H9 (cell line): Measurements from ENCODE around the gene LBX2. TPM values are rescaled to one million over a fixed set of nuclear protein-coding genes. Genes with fewer than 3 reads are reported as not detected.

Experiments
- DNase-seq: peaks from one replicate; pipeline ENCODE4 v3.0.0-alpha.2; 2017
- H2AFZ ChIP-seq: one replicate; pipeline ENCODE4 v1.6.1; 2013; ENCODE audit warnings: mild to moderate bottlenecking, low read length, control low read depth, moderate library complexity
- H2AK5ac ChIP-seq: 2 replicates; pipeline ENCODE4 v1.6.1; 2013; ENCODE audit warnings: low read length, control low read depth, mixed read lengths; ENCODE audit not compliant: insufficient read length
- H2BK120ac ChIP-seq: one replicate; pipeline ENCODE4 v1.6.1; 2013; ENCODE audit warnings: low read depth, mild to moderate bottlenecking, low read length, control low read depth, inconsistent platforms; ENCODE audit not compliant: poor library complexity, severe bottlenecking
- H2BK12ac ChIP-seq: 2 replicates; pipeline ENCODE4 v1.6.1; 2013; ENCODE audit warnings: low read length, control low read depth, mixed read lengths, low read depth; ENCODE audit not compliant: insufficient read length
- H2BK15ac ChIP-seq: 2 replicates; pipeline ENCODE4 v1.6.1; 2013; ENCODE audit warnings: low read depth, low read length, control low read depth
- H2BK20ac ChIP-seq: one replicate; pipeline ENCODE4 v1.6.1; 2013; ENCODE audit warnings: low read depth, mild to moderate bottlenecking, low read length, control low read depth, inconsistent platforms; ENCODE audit not compliant: poor library complexity, severe bottlenecking
- H2BK5ac ChIP-seq: 2 replicates; pipeline ENCODE4 v1.6.1; 2013; ENCODE audit warnings: low read length, control low read depth, mixed read lengths; ENCODE audit not compliant: insufficient read length
- H3K14ac ChIP-seq: 2 replicates; pipeline ENCODE4 v1.6.1; 2013; ENCODE audit warnings: low read length, control low read depth; ENCODE audit not compliant: insufficient read depth
- H3K18ac ChIP-seq: 2 replicates; pipeline ENCODE4 v1.6.1; 2013; ENCODE audit warnings: low read depth, mild to moderate bottlenecking, mixed read lengths, low read length, control low read depth; ENCODE audit not compliant: insufficient read length
- H3K23ac ChIP-seq: 2 replicates; pipeline ENCODE4 v1.6.1; 2013; ENCODE audit warnings: low read length, control low read depth, mixed read lengths, low read depth; ENCODE audit not compliant: insufficient read length
- H3K23me2 ChIP-seq: 2 replicates; pipeline ENCODE4 v1.6.1; 2013; ENCODE audit warnings: low read depth, mild to moderate bottlenecking, mixed read lengths, low read length, control low read depth; ENCODE audit not compliant: insufficient read length, poor library complexity, severe bottlenecking
- H3K27ac ChIP-seq: 2 replicates; pipeline ENCODE4 v1.5.1; 2013; ENCODE audit warnings: low read length, control low read depth, mixed read lengths, low read depth; ENCODE audit not compliant: insufficient read length
- H3K27me3 ChIP-seq: 2 replicates; pipeline ENCODE4 v1.6.1; 2013; ENCODE audit warnings: low read length, control low read depth, inconsistent platforms; ENCODE audit not compliant: insufficient read depth
- H3K4ac ChIP-seq: 2 replicates; pipeline ENCODE4 v1.6.1; 2013; ENCODE audit warnings: low read depth, mild to moderate bottlenecking, control low read depth, inconsistent platforms, low read length, moderate library complexity
- H3K4me1 ChIP-seq: 2 replicates; pipeline ENCODE4 v1.6.1; 2013; ENCODE audit warnings: low read length, control low read depth, inconsistent platforms; ENCODE audit not compliant: insufficient read depth
- H3K4me2 ChIP-seq: 2 replicates; pipeline ENCODE4 v1.6.1; 2013; ENCODE audit warnings: low read length, control low read depth, mixed read lengths; ENCODE audit not compliant: insufficient read length, insufficient read depth
- H3K56ac ChIP-seq: 2 replicates; pipeline ENCODE4 v1.6.1; 2013; ENCODE audit warnings: low read depth, mild to moderate bottlenecking, mixed read lengths, low read length, control low read depth; ENCODE audit not compliant: insufficient read length
- H3K79me1 ChIP-seq: 2 replicates; pipeline ENCODE4 v1.6.1; 2013; ENCODE audit warnings: low read depth, mild to moderate bottlenecking, moderate library complexity, low read length, control low read depth, inconsistent platforms; ENCODE audit not compliant: insufficient read depth, poor library complexity, severe bottlenecking
- H3K79me2 ChIP-seq: 2 replicates; pipeline ENCODE4 v1.6.1; 2013; ENCODE audit warnings: low read length, control low read depth, inconsistent platforms; ENCODE audit not compliant: insufficient read depth
- H3K9ac ChIP-seq: 2 replicates; pipeline ENCODE4 v1.6.1; 2013; ENCODE audit warnings: low read length, control low read depth, mixed read lengths; ENCODE audit not compliant: insufficient read length; ENCODE audit errors: extremely low read depth
- H3K9me3 ChIP-seq: one replicate; pipeline ENCODE4 v1.6.1; 2013; ENCODE audit warnings: low read depth, low read length, inconsistent platforms; ENCODE audit not compliant: control insufficient read depth
- H3T11ph ChIP-seq: one replicate; pipeline ENCODE4 v1.6.1; 2013; ENCODE audit warnings: mild to moderate bottlenecking, low read length, control low read depth, inconsistent platforms
- H4K20me1 ChIP-seq: one replicate; pipeline ENCODE4 v1.6.1; 2013; ENCODE audit not compliant: control insufficient read depth, insufficient read length, insufficient read depth
- H4K5ac ChIP-seq: 2 replicates; pipeline ENCODE4 v1.6.1; 2013; ENCODE audit warnings: low read depth, mild to moderate bottlenecking, mixed read lengths, low read length, control low read depth; ENCODE audit not compliant: insufficient read length
- H4K8ac ChIP-seq: replicated peaks from 2 replicates; pipeline ENCODE4 v1.6.1; 2013; ENCODE audit warnings: low read length, control low read depth, mixed read lengths, low read depth; ENCODE audit not compliant: insufficient read length
- H4K91ac ChIP-seq: 2 replicates; pipeline ENCODE4 v1.6.1; 2013; ENCODE audit warnings: low read depth, mild to moderate bottlenecking, moderate library complexity, mixed read lengths, low read length, control low read depth; ENCODE audit not compliant: insufficient read length
- H3K27ac Mint-ChIP-seq, 3 experiments: 2 replicates in 2 of 3; 3 replicates in 1 of 3; pipeline ENCODE4 v1.8.0; 2020 to 2021; ENCODE audit warnings: mixed read lengths in 3 of 3, mild to moderate bottlenecking in 1 of 3, moderate library complexity in 1 of 3
- H3K27me3 Mint-ChIP-seq: 2 replicates; pipeline ENCODE4 v1.8.0; 2021; ENCODE audit warnings: low read depth, mild to moderate bottlenecking, moderate library complexity, mixed read lengths
- H3K36me3 Mint-ChIP-seq, 3 experiments: 2 replicates in 2 of 3; 3 replicates in 1 of 3; pipeline ENCODE4 v1.8.0; 2020 to 2021; ENCODE audit warnings: low read depth in 3 of 3, mixed read lengths in 3 of 3; ENCODE audit not compliant: insufficient read depth in 1 of 3
- H3K4me1 Mint-ChIP-seq, 2 experiments: 2 replicates each; pipeline ENCODE4 v1.8.0; 2020; ENCODE audit warnings: mixed read lengths in 2 of 2
- H3K4me3 Mint-ChIP-seq, 2 experiments: 2 replicates in 1 of 2; 3 replicates in 1 of 2; pipeline ENCODE4 v1.8.0; 2020 to 2021; ENCODE audit warnings: mild to moderate bottlenecking in 2 of 2, mixed read lengths in 2 of 2, moderate library complexity in 1 of 2
- H3K9me3 Mint-ChIP-seq, 2 experiments: 2 replicates in 1 of 2; 3 replicates in 1 of 2; pipeline ENCODE4 v1.8.0; 2020; ENCODE audit warnings: mild to moderate bottlenecking in 2 of 2, mixed read lengths in 2 of 2, moderate library complexity in 1 of 2
- CTCF ChIP-seq: fragments of 200-600 bp; sonication (generic); conservative IDR thresholded peaks from 3 replicates; pipeline ENCODE4 v1.8.0; 2021; ENCODE audit warnings: antibody characterized with exemption, mild to moderate bottlenecking
- WGBS: extraction: QIAGEN DNeasy Blood & Tissue Kit; methylation state at CpG from one replicate; pipeline ENCODE4 v1.1.7; 2013; ENCODE audit warnings: missing lambda C conversion rate, low lambda C conversion rate, mixed read lengths; ENCODE audit not compliant: insufficient read length; ENCODE audit errors: extremely low coverage; 5-methylcytosine and 5-hydroxymethylcytosine counted together
- total RNA-seq: library from RNA; stranded (reverse); gene quantifications from 2 replicates; pipeline ENCODE4 v1.2.1, GENCODE V29; 2021

LBX2 gene
- total RNA-seq, 1 experiment from 2014 or later, result 1.1 TPM

DNA sequence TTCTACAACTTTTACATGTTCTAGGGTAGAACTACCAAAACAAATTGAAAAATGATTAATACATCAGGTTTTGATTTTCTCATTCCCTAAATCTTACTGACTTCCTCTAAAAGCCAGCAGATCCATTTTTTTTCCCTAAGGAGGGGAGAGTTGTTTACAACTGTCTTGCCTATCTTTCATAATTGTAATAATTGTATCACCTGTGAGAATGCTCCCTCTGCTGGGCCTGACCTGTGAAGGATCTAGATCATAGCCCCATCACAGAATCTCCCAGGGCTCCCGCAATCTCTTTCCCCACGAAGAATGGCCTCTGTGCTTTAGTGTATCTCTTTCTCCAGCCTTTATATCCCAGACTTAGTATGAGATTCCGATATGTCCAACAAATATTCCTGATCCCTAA is 45.2 kb upstream of the LBX2 start:
- H3K14ac ChIP-seq, result no peak overlapping the region
- no peak overlapping the region for H3K23ac ChIP-seq
- no peak overlapping the region for H3T11ph ChIP-seq
- DNase-seq, result no peak
- Mint-ChIP-seq H3K27ac (no peak overlapping the region), H3K27me3 (peaks cover 19% of the 10 kb centered on the region), H3K4me1 (peaks cover 9% of the 10 kb centered on the region in 2 experiments), H3K9me3 (no peaks in the 10 kb centered on the region), H3K4me3 (no peak overlapping the region), H3K36me3 (peaks cover 0 to 3% (median 2%) of the 10 kb centered on the region in 3 experiments; a peak in 3 of 7 replicates)
- no peak overlapping the region for H3K27ac ChIP-seq
- H3K56ac ChIP-seq, result no peak overlapping the region
- peaks cover 4% of the 10 kb centered on the region for H3K23me2 ChIP-seq
- no peak overlapping the region for H2BK12ac ChIP-seq
- H4K5ac ChIP-seq, result no peak overlapping the region
- no peak overlapping the region for H3K18ac ChIP-seq
- no peak overlapping the region for H2BK5ac ChIP-seq
- no peaks in the 10 kb centered on the region for H3K79me1 ChIP-seq
- H2BK15ac ChIP-seq, result no peak overlapping the region
- H4K8ac ChIP-seq, result no peak overlapping the region
- no peaks in the 10 kb centered on the region for H3K9me3 ChIP-seq
- no peaks in the 10 kb centered on the region for H3K4me1 ChIP-seq
- no peak overlapping the region for H3K4ac ChIP-seq
- WGBS, result no CpG with 5 or more reads among the region's 3 CpGs
- no peaks in the 10 kb centered on the region for H3K27me3 ChIP-seq
- H2AFZ ChIP-seq, result no peak overlapping the region
- no peak overlapping the region for H2AK5ac ChIP-seq
- no peak overlapping the region for H2BK20ac ChIP-seq
- H3K4me2 ChIP-seq, result no peak overlapping the region
- H4K91ac ChIP-seq, result no peak overlapping the region
- H3K79me2 ChIP-seq, result 0 out of 2 replicates have a peak, but pooled peaks cover 2% of the 10 kb centered on the region
- no peaks in the 10 kb centered on the region for H4K20me1 ChIP-seq
- no peak overlapping the region for H3K9ac ChIP-seq
- no peak overlapping the region for H2BK120ac ChIP-seq
- TF ChIP-seq CTCF, result no peak; the same call in 2 of the 3 replicates
